ENCODE measurements around the gene TMEM220. TPM values are rescaled to one million over a fixed set of nuclear protein-coding genes. Genes with fewer than 3 reads are reported as not detected.

The TMEM220 gene
- total and polyA plus RNA-seq, 2 of the 4 experiments (the other 2 are of a cell fraction): 1.1 to 1.9 TPM

DNA sequence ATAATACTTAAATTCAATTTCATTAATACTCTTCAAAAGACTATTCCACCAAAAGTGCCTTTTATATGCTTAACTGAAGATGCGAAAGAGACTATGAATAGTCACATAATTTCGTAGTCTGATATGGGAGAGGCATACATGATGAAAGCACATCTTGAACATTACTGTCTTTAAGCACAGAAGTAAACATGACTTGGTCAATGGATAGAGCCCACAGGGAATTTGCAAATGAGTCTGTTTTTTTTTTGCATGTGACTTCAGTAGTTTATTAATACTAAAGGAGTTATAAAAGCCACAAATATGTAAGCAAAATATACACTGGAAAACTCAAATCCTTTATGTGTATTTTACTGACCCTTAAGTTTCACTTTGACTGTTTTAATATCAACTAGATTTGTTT is 16.5 kb downstream of the TMEM220 start:
- in situ Hi-C loops (cut with MboI; ENCODE audit: low sequenced_read_pairs): no loop called here
- H3K27ac ChIP-seq (ENCODE audit: insufficient read depth, low read length): no peak overlapping the region
- no peak overlapping the region for H4K5ac ChIP-seq (ENCODE audit: low read depth, low read length)
- H3K4me2 ChIP-seq (ENCODE audit: low read depth, low read length): peak overlapping the region; percentile 5
- H3K4me1 ChIP-seq (ENCODE audit: control insufficient read depth, insufficient read depth, low read length): no peaks in the 10 kb centered on the region
- intact Hi-C loops (cut with micrococcal nuclease): no loop called here
- H3K14ac ChIP-seq (replicated peaks; ENCODE audit: low read depth, low read length): no peak overlapping the region
- H4K8ac ChIP-seq (ENCODE audit: low read depth in 2 of 2, low read length in 2 of 2): no peak overlapping the region
- H2BK5ac ChIP-seq (ENCODE audit: low read depth, low read length, poor library complexity, severe bottlenecking): no peak overlapping the region
- no peaks in the 10 kb centered on the region for H3K9me3 ChIP-seq (ENCODE audit: control insufficient read depth, insufficient read depth, low read length)
- ATAC-seq (ENCODE audit: low read depth): peak; percentile 92
- peaks cover 0 to 5% of the 10 kb centered on the region in 2 experiments; a peak in 2 of 4 replicates for H3K79me1 ChIP-seq (ENCODE audit: low read depth in 1 of 2, low read length in 2 of 2)
- no peaks in the 10 kb centered on the region for H4K20me1 ChIP-seq (ENCODE audit: insufficient read depth, low read length)
- peak; percentile 78 for DNase-seq
- H3K18ac ChIP-seq (ENCODE audit: low read depth, low read length): no peak overlapping the region
- H3K9me1 ChIP-seq (ENCODE audit: insufficient read depth, low read length): peaks cover 6% of the 10 kb centered on the region; the same call in 1 of the 2 replicates
- WGBS, 2 experiments (ENCODE audit: extremely low coverage in 2 of 2, insufficient read length in 1 of 2): no CpG with 5 or more reads among the region's 2 CpGs
- BruUV-seq (replicated peaks): no TSS peak
- no peak overlapping the region for H4K91ac ChIP-seq (ENCODE audit: insufficient read depth, low read depth, low read length)
- H2BK20ac ChIP-seq (ENCODE audit: low read depth, low read length): no peak overlapping the region
- no peak overlapping the region for H2BK15ac ChIP-seq (ENCODE audit: low read depth, low read length)
- TF ChIP-seq BHLHE40 (IDR thresholded peaks at IDR 0.05; ENCODE audit: low read depth, low read length) (peak; percentile 79), RFX5 (IDR thresholded peaks at IDR 0.05; ENCODE audit: low read depth, low read length) (no peak), MAZ (IDR thresholded peaks at IDR 0.05; ENCODE audit: borderline replicate concordance, low read depth, low read length) (no peak)
- TF ChIP-seq, protein P1, sequence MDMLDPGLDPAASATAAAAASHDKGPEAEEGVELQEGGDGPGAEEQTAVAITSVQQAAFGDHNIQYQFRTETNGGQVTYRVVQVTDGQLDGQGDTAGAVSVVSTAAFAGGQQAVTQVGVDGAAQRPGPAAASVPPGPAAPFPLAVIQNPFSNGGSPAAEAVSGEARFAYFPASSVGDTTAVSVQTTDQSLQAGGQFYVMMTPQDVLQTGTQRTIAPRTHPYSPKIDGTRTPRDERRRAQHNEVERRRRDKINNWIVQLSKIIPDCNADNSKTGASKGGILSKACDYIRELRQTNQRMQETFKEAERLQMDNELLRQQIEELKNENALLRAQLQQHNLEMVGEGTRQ (IDR thresholded peaks at IDR 0.05; ENCODE audit: low read depth, low read length): no peak
- no peak overlapping the region for H3K4me3 ChIP-seq (ENCODE audit: insufficient read depth, low read depth, low read length)
- H2AK5ac ChIP-seq (ENCODE audit: low read depth, low read length): no peak overlapping the region
- no peaks in the 10 kb centered on the region for H3K27me3 ChIP-seq (ENCODE audit: control insufficient read depth, insufficient read depth, low read length)
- CTCF ChIA-PET: no interaction called here
- H2AFZ ChIP-seq (replicated peaks; ENCODE audit: low read length, poor library complexity): no peak overlapping the region
- no peak overlapping the region for H3K23ac ChIP-seq (ENCODE audit: low read depth, low read length)
- H3K36me3 ChIP-seq (ENCODE audit: control insufficient read depth, insufficient read depth, low read length): peaks cover 25% of the 10 kb centered on the region
- H3K9ac ChIP-seq (ENCODE audit: low read depth, low read length): no peak overlapping the region
- no peak overlapping the region for H3K56ac ChIP-seq (ENCODE audit: extremely low read depth, insufficient read depth, low read length)
- H2BK120ac ChIP-seq (ENCODE audit: low read depth, low read length): no peak overlapping the region
- POLR2A ChIA-PET (ENCODE audit: unreplicated experiment): no interaction called here
- dilution Hi-C loops (cut with HindIII; ENCODE audit: low sequenced_read_pairs, unreplicated experiment): no loop called here
- H2AK9ac ChIP-seq (replicated peaks; ENCODE audit: low read depth, low read length, poor library complexity): no peak overlapping the region
- H3K4ac ChIP-seq (ENCODE audit: low read depth, low read length): no peak overlapping the region

Measured in IMR-90 (cell line).